HG03135 (cell line): ENCODE results near the gene TTLL8.
A peak's percentile ranks its signal among the peaks of the same experiment; 100 is the strongest.
"Not testable (repeated sequence)": the region's sequence is repeated elsewhere in the genome, so short reads cannot be mapped to it uniquely, and the experiment has no call there.

Source experiments
- ATAC-seq: cut with Tn5 transposase; IDR thresholded peaks from one replicate; pipeline ENCODE4 v1.9.1; 2021; ENCODE audit warnings: mild to moderate bottlenecking, moderate library complexity; ENCODE audit not compliant: unreplicated experiment

TTLL8 gene

GRCh38 chr22:49993649-49994360, 64.3 kb downstream of the TTLL8 start:
- ATAC-seq = no peak

- ATAC-seq = no peak
Observed at GRCh38 chr22:49992921-49993648, 65.0 kb downstream of the TTLL8 start.

- no peak for ATAC-seq
Observed at GRCh38 chr22:49991907-49992533, 66.1 kb downstream of the TTLL8 start.

GRCh38 chr22:49991167-49991566, 66.9 kb downstream of the TTLL8 start:
- no peak for ATAC-seq

GRCh38 chr22:49989826-49990225, 68.3 kb downstream of the TTLL8 start:
- not testable (repeated sequence) for ATAC-seq

- no peak for ATAC-seq
Observed at GRCh38 chr22:49986325-49986724, 71.8 kb downstream of the TTLL8 start.

GRCh38 chr22:49983148-49984042, 74.7 kb downstream of the TTLL8 start:
- ATAC-seq = no peak

- ATAC-seq = not testable (repeated sequence)
Observed at GRCh38 chr22:49981799-49982198, 76.3 kb downstream of the TTLL8 start.

- no peak for ATAC-seq
Observed at GRCh38 chr22:49979587-49980264, 78.4 kb downstream of the TTLL8 start.

- ATAC-seq = no peak
Observed at GRCh38 chr22:49977578-49977977, 80.5 kb downstream of the TTLL8 start.

GRCh38 chr22:49976439-49977175, 81.5 kb downstream of the TTLL8 start:
- ATAC-seq = no peak

- no peak for ATAC-seq
Observed at GRCh38 chr22:49975543-49976389, 82.3 kb downstream of the TTLL8 start.

- no peak for ATAC-seq
Observed at GRCh38 chr22:49973018-49973961, 84.8 kb downstream of the TTLL8 start.

- ATAC-seq = no peak
Observed at GRCh38 chr22:49972163-49973017, 85.7 kb downstream of the TTLL8 start.

GRCh38 chr22:49971232-49972162, 86.6 kb downstream of the TTLL8 start:
- ATAC-seq = peak; percentile 23
